ENCODE data around the gene BUD13.
"Not testable (repeated sequence)": the region's sequence is repeated elsewhere in the genome, so short reads cannot be mapped to it uniquely, and the experiment has no call there.

The BUD13 gene, protein sequence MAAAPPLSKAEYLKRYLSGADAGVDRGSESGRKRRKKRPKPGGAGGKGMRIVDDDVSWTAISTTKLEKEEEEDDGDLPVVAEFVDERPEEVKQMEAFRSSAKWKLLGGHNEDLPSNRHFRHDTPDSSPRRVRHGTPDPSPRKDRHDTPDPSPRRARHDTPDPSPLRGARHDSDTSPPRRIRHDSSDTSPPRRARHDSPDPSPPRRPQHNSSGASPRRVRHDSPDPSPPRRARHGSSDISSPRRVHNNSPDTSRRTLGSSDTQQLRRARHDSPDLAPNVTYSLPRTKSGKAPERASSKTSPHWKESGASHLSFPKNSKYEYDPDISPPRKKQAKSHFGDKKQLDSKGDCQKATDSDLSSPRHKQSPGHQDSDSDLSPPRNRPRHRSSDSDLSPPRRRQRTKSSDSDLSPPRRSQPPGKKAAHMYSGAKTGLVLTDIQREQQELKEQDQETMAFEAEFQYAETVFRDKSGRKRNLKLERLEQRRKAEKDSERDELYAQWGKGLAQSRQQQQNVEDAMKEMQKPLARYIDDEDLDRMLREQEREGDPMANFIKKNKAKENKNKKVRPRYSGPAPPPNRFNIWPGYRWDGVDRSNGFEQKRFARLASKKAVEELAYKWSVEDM

DNA sequence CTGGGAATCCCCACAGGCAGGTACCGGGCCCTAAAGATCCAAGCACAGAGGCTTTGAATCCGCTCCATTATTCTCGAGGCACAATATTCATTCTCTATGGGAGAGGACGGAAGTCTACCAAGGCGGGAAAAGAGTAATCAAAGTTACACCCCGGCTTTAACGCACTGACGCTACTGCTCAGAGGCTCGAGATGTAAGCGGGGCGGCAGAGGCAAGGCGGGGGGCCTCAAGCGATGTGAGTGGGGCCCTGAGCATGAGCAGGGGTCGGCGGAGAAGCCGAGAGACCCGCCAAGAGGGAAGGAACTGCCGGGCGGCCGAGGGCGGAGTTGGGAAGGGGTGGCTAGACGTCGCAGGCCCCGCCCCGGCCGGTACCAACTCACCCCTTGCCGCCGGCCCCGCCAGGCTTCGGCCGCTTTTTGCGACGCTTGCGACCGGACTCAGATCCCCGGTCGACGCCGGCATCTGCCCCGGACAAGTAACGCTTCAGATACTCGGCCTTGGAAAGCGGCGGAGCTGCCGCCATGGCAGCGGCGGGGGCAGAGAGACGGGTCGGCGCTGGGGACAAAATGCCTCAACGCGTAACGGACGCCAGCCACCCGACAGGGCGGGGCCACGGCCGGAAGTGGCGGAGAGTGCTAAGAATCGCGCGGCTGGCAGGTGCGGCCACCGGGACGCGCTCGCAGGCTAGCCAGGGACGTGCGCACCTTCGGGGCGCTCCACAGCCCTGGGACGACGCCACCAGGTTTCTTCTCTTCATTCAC lies at the start of gene BUD13:
Gene BUD13, minus strand, starts transcription at position 545 of the 760 bp plus-strand sequence. Its CDS starts 23 bp downstream, at position 522.
- DNase-seq = peak; percentile 89

DNA sequence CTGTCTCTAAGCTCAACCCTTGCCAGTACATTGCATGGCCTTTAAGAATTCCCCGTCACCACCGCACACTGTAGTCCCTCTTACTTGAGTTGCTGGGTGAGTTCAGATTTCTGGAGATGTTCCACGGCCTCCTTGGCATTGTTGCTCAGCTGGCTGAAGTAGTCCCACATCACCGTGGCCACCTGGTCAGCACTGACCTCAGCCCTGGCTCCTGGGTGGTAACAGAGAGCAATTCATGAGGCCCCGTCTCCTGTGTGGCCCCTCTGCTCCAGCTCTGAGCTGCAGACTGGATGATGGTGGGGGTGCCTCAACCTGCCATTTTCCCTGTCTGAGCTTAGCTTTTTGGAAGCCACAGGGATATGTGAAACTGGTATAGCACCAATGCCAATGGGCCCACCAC lies 49.8 kb upstream of the BUD13 start:
- DNase-seq = no peak

DNA sequence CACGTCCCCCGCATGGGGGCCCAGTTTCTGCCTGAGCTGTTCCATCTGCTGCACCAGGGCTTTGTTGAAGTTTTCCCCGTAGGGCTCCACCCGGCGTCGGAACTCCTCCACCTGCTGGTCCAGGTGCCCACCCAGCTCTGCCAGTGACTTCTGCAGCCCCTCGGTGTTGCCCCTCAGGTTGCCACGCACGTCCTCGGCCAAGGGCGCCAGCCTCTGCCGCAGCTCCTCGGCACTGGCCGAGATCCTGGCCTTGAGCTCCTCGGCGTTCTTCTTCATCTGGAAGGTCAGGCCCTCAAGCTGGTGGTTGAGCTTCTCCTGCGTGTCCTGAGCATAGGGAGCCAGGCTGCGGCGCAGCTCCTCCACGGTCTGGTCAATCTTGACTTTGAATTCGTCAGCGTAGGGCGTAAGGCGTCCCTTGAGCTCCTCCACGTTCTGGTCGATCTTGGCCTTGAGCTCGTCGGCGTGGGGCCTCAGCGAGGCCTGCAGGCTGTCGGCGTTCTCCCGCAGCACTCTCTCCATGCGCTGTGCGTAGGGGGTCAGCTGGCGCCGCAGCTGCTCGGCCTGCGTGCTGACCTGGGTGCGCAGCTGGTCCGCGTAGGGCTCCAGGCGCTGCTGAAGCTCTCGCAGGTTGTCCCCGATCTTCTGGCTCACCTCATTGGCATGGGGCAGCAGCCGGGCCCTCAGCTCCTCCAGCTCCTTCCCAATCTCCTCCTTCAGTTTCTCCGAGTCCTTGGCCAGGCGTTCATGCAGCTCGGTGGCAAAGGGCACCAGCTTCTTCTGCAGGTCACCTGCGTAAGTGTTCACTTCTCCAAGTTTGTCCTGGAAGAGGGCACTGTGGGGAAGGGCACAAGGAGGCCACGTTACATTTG lies 48.5 kb upstream of the BUD13 start:
- no peak for DNase-seq

DNA sequence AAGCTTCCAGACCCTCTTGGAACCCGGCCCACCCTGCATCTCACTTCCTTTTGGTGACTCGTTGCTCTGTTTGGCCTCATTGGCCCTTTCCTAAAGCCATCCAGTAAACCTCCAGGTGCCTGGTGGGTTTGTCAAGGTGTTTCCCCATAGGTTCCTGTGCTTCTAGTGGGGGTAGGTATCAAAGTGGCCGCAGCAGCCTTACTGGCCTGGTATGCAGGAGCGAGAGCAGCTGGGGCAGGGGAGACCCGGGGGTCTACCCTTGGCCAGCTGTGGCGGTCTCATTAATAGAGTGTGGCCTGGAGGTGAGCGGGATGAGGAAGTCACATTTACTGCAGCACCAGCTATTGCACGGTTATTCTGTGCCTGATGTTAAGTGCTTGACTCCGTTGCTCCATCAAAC lies 46.3 kb upstream of the BUD13 start:
- no peak for DNase-seq

DNA sequence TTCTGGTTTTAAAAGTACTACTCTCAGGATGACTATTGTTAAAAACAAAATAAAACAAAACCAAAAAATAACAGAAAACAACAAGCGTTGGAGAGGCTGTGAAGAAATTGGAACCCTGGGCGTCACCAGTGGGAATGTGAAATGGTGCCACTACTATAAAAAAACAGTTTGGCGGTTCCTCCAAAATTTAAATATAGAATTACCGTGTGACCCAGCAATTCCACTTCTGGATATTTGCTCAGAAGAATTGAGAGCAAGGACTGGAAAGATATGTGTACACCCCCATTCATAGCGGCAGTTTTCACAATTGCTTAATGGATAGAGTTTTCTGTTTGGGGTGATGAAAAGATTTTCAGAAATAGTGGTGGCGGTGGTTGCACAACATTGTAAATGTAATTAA lies 41.7 kb upstream of the BUD13 start:
- DNase-seq = no peak

DNA sequence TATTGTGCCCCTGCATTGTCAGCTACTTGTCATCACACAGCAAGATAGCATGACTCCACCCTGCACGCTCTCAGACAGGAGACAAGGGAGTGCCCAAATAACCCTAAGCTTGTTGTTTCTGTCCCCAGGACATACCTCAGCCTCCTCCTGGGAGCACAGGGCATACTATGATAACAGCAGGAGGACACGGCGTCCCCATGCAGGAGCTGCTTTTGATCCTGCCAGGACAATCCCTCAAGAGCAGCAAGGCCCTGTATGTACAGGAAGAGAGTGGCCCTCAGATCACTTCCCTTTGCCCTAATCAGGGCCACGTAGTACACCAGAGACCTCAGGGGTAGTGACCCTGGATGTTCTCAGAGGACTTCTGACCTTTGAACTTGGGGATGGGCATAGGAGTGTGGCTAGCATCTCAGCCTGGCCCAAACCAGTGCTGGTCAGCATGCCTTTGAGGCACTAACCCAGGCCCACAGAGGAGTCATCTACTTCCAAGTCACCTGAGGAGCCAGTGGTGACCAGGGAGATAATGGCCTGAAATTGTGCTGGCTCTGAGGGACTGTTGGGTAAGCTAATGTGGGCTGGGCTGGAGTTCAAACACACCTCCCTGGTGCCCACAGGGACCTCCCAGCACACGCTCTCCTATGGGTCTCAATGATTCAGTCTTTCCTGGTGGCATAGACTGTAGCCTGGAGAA lies 41.1 kb upstream of the BUD13 start:
- no peak for DNase-seq

DNA sequence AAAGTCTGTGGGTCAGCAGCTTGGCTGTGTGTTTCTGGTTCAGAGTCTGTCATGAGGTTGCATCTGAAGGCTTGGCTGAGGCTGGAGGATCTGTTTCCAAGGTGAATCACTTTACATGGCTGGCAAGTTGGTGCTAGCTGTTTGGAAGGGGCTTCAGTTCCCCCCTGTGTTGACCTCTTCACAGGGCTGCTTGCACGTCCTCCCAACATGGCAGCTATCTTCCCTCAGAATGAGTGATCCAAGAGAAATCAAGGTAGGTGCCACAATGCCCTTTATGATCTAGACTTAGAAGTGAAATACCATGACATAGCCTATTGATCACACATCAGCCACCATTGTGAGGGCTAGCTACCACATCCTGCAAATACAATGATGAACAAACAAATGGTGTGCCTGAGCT lies 40.4 kb upstream of the BUD13 start:
- DNase-seq = no peak

DNA sequence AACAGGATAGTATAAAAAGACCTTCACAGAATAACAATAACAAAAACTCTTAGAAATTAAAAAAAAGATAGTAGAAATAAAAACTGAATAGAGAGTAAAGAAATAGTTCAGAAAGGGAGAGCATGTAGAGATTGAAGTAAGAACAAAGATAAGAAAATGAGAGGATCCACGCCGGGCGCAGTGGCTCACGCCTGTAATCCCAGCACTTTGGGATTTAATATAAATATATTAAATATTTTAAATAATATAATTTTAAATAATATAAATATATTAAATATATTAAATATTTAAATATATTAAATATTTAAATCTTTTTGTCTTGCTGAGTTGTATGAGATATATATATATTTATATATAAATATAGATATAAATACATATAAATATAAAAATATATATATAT lies 39.3 kb upstream of the BUD13 start:
- no peak for DNase-seq

DNA sequence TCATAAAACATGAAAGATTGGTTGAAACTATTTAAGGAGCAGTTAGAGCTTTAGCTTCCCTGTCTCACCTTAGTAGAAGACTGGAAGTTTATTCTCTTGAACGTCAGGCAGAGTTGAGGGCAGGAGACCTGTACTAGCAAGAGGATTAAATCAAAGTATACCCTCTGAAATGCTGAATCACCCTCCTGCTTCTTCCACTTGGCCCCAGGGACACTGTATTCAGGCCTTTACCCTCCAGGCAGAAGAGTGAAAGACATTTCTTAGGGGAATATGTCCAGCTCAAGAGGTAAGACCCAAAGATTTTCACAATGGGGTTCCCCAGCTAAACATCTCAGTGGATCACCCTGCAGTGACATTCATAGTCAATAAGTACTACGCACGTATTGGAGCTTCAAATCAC lies 38.4 kb upstream of the BUD13 start:
- no peak for DNase-seq

DNA sequence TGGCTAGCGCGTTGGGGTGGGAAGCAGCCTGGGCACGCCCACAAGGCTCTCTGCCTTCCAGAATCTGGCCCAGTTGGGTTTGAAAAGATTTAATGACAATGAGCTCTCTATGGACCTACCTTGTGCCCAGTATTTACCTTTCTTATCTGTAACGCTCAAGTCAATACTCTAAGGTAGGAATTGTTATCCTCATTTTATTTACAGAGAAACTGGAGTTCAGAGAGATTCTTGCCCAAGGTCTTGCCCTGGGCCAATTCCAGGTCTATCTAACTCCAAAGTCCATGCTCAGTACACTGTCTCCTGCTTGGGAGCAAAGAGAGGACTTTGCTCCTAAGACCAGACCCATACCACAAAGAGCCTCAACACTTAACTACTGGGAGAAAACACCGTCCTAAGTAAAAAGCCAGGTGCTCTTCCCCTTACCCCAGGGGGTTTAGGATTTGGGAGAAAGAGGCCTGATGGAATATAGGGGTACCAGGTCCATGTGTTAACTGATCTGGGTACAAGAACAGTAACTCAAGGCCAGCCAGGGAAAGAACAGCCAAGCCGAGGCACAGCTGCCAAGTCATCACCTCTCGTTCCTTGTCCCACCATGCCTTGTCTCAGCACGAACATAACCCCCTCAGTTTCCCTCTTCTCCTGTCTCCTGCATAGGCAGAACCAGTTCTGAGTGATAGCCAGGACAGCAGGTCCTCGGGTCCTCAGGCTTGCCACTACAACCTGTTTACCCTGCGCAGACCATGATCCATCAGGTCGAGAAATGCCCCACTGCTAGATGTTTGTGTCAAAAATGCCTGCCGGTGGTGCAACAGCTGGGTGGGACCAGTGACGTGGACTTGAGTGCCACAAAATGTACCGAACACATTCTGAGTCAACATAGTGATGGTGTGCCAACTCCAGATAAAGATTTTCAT lies 35.7 kb upstream of the BUD13 start:
- no peak for DNase-seq

DNA sequence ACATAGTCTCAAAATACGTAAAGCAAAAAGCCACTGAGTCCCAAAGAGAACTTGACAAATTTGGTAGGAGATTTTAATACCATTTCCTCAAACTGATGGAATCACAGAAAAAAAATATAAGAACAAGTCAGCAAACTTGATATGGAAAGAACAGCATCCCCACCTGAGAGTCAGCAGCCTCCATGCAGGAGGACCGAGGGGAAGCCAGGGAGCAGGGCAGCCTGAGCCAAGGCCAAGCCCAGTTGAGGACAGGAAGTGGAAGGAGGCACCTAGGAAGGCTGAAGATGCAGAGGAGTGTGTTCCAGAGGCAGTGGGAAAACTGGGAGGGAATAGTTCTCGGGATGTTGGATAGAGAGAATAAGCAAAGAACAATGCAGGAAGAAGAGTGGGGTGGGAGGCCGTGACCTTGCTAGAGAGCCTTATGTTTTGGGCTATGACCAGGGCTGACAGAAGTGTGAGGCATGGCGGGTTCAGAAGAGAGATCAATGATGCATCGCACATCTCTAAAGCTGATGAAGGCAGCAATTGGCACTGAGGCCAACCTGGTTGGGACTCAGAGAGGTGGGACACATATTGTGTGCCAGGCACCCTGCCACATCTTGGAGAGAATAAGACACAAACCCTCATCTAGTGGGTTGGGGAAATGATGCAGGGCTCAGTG lies 34.9 kb upstream of the BUD13 start:
- DNase-seq = no peak

DNA sequence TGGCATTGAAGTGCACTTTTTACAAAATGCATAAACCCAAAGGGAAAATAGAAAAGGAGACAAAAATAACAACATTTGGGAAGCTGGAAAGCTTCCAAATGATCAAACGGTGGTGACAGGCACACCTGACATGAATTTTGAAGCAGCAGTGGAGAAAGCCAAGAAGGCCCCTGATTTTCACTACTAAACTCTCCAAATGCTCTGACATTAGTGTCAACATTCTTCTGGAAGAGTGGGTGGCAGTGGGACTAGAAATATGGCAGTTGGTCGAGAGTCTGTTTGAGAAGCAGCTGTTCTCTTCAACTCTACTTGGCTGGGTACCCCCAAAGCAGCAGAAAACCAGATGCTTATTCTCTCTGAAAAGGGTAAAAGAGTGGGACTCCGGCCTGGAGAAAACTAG lies 31.2 kb upstream of the BUD13 start:
- DNase-seq = no peak

DNA sequence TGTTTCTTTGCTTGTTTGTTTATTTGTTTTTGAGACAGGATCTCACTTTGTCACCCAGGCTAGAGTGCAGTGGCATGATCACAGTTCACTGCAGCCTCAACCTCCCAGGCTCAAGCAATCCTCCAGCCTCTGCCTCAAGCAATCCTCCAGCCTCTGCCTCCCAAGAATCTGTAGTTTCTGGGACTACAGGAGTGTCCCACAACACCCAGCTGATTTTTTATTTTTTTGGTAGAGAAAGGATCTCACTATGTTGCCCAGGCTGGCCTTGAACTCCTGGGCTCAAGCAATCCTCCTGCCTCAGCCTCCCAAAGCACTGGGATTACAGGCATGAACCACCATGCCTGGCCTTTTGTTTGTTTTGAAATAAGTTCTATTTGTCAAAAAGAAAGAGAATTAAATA lies 28.9 kb upstream of the BUD13 start:
- not testable (repeated sequence) for DNase-seq

DNA sequence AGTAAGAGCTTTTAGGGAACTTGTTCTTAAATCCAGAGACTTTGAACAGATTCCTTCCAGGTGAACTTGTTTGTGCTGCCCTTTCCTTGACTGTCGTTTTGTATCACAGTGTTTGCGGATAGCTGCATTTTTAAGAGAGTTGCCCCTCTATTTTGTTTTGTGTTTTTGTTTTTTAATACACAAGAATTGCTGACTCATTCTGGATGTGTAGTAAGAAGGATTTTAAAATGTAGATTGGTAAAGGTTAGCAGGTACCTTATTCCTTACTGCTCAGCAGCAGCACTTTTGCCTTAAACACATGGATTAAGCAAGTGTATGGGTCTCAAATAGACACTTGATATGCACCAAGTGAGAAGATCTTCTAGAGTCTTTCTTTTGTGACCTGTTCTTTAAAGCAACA lies 27.8 kb upstream of the BUD13 start:
- no peak for DNase-seq

DNA sequence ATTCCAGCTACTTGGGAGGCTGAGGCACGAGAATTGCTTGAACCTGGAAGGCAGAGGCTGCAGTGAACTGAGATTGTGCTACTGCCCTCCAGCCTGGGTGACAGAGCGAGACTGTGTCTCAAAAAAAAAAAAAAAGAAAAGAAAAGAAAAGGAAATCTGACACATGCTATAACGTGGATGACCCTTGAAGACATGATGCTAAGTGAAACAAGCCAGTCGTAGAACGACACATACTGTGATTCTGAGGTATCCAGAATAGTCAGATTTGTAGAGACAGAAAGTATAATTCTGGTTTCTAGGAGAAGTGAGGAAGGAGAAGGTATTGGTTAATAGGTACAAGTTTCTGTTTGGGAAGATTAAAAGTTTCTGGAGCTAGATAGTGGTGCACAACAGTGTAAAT lies 25.6 kb upstream of the BUD13 start:
- no peak for DNase-seq

DNA sequence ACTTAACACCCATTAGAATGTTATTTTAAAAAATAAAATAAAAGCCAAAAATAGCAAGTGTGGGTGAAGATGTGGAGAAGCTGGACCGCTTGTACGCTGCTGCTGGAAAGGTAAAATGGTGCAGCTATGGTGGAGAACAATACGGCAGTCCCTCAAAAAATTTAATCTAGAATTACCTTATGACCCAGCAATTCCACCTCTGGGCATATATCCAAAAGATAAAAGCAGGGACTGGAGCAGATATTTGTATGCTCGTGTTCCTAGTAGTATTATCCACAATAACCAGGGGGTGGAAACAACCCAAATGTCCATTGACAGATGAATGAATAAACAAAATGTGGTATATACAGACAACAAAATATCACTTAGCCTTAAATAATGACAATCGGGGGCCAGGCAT lies 25.0 kb upstream of the BUD13 start:
- DNase-seq = no peak

DNA sequence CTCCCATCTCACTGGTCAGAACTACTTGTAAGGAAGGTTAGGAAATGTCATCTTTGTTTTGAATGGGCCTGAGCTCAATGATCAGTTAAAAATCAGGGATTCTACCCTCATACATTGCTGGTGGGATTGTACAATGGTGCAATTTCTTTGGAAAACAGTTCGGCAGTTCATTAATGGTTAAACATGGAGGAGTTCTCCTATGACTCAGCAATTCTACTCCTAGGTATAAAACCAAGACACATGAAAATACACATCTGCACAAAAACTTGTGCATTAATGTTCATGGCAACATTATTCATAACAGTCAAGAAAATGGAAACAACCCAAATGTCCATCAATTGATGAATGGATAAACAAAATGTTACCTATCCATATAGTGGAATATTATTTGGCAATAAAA lies 23.8 kb upstream of the BUD13 start:
- no peak for DNase-seq

DNA sequence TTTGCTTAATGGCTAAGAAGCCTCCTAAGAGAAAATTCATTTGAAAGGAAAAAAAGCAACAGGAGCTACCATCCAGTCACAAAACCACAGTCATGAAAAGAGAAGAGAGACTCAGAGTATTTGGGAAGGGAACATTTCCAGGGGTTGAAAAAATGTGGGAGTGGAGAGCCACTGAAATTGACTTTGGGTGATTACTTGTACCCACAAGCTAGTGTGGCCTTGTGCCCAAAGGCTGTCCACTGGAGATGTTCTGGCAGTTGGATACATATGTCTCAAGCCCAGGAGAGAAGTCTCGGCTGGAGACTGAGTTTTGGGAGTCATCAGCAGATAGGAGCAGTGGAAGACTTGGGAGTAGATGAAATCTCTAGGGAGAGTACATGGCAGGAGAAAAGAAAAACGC lies 22.1 kb upstream of the BUD13 start:
- no peak for DNase-seq

DNA sequence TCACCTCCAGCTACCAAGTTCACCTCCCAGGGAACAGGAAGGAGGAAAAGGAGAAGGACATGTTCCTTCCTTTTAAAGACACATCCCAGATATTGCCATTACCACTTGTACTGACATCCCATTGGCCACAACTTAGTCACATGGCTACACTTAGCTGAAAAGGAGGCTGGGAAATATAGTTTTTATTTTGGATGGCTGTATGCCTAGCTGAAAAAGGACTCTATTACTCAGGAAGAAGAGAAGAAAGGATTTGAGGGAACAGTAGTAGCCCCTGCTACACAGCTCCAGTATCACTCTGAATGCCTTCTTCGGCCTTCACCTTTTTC lies 20.9 kb upstream of the BUD13 start:
- no peak for DNase-seq

DNA sequence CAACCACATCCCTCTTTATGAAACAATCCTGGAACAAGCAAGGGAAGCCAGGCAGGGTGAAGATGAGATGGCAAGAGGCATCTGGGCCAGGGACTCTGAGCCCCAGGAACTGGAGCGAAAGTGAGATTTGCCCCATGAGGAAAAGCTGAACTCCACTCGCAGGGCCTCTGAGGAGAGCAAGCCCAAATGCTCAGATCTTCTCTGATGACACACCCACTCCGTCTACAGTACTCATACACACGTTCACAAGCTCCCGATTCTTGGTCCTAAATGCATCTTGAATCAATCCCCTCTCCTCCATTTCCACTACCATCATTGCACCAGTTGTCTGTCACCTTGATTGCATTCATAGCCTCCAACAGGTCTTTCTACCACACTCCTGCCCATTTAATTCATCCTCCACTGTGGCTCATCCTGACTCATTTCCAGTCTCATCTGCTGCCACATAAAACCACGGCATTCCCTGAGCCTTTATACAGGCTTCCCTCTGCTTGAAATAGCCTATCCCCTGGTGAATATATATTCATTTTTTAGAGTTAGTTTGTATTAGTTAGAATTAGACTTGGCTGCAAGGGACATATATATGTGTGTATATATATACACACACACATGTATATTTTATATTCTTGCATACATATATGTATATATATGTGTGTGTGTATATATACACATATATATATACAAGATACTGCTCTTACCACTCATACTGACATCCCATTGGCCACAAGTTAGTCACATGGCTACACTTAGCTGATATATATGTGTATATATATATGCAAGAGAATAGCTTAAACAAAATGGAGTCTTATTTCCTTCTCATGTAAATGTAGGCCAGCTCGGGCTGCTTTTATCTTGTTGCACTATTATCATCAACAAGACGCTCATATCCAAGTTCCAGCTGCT lies 20.3 kb upstream of the BUD13 start:
- DNase-seq = no peak
